ENCODE data around the gene FNDC1.

FNDC1 gene

DNA sequence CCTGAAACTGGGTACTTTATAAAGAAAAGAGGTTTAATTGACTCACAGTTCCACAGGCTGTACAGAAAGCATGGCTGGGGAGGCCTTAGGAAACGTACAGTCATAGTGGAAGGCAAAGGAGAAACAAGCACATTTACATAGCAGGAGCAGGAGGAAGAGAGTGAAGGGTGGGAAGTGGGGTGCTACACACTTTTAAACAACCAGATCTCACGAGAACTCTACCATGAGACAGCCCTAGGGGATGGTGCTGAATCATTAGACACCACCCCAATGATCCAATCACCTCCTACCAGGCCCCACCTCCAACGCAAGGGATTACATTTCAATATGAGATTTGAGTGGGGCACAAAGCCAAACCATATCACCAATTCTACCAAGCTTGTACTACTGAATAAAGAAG, 7.4 kb upstream of the FNDC1 start:
- DNase-seq: no peak

DNA sequence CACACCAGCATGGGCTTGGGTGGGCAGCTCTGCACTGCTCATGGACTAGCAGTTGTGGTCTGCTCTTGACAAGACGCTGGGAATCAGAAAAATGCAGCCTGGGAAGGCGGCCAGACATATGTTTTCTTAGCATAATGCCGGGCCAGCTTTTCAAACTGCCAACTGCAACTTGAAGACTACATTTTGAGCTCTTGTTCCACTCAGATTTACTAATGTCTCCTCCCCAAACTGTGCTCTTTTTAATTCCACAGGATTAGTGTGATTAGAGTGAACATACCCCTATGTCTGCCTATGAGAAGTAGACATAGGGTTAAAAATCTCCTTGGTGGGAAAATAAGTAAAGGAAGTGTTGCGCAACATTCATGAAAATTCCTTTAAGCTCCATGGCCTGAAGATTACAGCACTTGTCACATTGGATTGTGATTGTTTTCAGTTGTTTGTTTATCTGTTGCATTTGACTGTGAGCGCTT, 5.3 kb upstream of the FNDC1 start:
- DNase-seq: no peak

DNA sequence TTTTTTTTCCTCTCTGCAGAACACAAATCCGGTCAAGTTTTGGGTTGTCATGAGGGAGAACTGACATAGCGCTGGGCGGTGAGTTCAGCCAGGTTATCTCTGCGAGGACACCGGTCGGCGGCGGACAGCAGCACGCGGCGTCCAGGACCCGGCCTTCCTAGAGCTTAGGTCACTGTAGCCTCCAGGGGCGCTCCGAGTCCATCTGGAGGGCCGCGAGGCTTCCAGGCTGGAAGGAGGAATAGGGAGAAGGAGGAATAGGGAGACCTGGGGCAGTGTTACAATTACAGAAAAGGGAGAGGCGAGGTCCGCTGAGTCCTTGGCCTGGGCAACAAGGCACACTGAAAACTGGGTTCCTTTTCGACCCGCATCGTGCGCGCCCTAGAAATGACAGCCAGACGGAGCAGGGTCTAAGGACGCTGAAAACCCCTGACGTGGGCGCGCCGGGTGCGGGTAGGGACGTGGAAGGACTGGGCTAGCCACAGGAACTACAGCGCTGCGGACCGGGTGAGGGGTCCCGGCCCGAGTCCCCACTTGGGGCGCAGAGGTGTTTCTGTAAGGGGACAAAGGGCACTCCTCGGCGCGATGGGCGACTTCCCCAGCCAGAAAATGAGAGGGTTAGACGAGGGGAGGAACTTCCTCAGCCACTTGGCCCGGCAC, 536 bp upstream of the FNDC1 start:
- DNase-seq: no peak

DNA sequence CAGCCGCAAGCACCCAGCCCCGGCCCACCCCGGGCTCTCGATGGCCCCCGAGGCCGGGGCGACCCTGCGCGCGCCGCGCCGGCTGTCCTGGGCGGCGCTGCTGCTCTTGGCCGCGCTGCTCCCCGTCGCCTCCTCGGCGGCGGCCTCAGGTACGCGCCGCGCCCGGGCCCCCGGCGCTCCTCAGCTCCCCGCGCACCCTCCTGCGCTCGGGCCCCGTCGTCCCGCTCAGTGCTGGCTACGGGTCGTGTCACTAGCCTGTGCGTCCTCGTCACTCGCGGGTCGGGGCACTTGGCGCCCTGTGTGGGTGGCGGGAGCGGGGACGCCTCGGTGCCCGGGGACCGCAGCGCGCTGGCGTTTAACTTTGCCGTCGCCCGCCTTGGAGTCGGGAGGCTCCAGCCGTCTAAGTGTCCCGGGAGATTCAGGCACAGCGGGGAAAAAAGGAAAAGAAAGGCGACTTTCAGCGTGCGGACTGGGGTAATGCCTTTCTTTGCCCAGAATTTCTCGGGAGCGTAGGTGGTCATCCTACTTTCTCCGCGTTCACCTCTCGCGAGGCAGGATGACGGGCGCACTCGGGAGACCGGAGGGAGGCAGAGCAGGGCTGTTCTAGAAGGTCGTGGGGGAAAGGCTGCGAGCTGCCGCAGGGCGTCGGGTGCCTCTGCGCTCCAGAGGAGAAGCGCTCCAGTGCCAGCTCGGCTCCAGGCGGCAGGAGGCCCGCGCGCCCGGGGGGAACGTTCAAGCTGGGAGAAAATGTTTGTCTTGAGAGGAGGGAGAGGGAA, 545 bp downstream of the FNDC1 start:
- no peak for DNase-seq

DNA sequence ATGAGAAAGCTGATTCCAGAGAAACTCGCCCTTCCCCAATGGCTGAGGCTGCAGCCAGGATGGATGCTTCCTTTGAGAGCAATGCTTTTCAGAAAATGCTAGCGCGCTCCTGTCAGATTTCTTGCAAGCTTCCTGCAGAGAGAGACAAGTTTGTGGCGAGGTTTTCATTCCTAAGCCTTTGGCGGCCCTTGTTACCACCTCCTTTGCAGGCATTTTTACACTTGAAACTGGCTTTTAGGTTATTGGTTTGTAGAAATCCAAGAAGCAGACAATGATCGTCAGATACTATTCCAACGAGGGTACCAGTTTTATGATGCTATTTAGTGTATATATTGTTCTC, 1.1 kb downstream of the FNDC1 start:
- no peak for DNase-seq

DNA sequence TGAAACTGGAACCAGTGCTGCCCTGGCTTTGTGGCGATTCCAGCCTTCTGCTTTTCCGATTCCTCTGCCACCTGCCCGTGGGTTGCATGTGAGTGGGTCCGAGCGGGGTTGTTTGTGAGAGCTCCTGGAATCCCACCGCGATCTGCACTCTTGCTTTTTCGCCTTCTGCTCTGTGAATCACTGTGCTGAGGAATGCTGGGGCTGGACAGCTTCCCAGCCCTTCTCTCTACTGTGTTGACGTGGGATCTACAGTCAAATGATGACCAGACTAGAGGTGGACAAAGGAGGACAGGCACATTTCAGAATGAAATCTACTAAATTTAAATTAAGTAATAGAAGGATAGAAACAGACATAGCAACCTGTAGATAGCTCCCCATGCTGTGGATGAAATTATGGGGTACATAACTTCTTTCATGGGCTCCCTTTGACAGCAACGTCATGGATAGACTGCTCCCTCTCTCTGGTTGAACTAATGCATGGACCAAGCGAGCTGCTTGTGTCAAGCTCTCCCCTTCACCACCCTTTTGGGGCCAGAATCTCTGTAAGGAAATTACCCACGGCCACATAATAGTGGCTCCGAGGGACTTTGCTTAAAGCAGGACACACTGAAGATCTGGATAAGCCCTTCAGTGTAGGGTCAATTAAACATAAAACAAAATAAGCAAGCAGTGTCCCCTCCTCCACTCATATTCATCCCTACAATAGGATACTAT, 2.0 kb downstream of the FNDC1 start:
- DNase-seq: no peak

DNA sequence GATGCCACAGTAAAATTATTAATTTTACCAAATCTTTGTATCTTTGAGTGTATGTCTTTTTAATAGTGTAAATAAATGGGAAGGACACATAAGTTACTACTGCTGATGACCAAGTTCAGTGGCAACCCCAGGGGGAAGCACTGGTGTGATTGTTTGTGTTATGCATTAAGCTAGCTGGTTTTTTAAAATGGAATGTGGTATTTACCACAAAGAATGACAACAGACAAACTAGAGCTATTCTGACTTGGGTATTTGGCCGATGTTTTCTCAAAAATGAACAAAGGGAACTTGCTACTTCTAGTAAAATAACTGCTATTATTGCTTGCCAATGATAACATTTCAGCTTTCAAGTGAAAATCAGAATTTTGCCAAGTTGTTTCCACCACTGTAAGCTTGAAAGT, 2.9 kb downstream of the FNDC1 start:
- no peak for DNase-seq

DNA sequence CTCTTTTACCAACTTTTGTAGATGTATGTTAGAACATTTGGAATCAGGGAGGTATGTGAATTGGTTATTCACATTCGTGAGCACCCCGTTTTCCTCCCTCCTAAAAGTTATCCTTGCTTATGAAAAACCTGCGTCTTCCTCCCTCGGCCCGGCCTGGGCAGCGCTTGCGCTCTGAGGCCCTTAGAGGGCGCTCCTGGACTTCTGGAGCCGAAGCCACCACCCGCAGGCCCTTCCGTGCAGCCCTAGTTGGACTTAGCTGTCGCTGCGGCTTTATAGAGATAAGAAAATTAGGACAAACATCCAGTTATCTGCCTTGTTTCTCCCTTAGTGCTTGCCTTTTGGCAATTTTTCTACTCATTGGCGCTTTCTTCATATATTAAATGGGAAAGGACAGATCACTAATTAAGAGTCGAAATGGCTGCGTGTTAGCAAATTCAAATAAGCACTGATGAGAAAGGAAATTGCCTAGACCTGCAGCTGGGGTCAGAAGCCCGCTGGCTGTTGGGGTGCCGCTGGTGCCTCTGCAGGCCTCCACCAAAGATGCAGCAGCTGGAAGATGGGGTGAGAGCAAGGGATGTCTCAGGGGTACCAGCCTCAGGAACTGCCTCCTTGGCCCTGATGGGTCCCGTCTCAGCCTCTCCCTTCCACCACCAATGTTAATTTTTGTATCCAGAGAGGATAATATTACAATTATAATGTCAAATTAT, 5.2 kb downstream of the FNDC1 start:
- peak; percentile 26 to 63 (median 48) for DNase-seq

DNA sequence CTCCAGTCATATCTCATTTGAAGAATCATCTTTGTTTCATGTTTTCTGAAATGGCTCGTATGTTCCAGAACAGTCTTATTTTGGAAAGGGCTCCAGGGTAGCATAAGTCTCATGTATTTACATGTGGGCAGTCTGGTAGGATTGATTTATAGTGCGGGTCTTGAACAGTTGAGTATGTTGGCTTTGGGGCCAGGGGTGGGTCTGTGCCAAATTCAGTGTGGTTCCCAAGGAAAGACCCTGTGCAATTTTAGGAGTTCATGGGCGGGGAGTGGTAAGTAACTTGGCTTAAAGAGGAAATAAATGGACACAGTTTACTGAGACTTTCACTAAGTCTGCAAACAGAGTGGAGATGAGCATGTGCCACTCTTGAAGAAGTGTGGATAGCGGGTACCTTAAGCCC, 7.7 kb downstream of the FNDC1 start:
- no peak for DNase-seq

DNA sequence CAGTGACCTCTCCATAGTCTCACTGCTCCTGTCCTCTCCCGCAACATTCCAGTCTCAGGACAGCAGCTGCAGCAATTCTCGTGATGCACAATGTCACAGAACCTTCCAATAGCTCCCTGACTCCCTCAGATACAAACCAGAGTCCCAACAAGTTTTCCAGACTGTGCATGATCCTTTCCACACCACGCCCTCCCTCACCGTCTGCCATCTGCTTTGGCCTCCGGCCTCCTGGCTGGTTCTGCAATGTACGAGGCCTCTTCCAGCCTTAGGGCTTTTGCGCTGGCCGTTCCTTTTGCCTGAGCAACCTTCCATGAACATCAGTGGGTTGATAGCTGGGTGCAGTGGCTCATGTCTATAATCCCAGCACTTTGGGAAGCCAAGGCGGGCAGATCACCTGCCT, 9.6 kb downstream of the FNDC1 start:
- DNase-seq: no peak

DNA sequence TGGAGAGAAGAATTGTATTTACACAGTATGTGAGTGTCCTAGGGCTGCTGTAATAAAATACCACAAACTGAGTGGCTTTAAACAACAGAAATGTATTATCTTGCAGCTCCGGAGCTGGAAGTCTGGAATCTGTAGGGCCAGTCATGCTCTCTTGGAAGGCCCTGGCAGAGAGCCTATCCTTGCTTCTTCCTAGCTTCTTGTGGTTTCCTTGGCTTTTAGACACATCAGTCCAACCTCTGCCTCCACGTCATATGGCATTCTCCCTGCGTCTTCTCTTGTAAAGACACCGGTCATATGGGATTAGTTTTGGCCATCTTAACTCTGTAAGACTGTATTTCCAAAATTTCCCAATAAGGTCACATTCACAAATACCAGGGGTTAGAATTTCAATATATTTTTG, 10.8 kb downstream of the FNDC1 start:
- no peak for DNase-seq

DNA sequence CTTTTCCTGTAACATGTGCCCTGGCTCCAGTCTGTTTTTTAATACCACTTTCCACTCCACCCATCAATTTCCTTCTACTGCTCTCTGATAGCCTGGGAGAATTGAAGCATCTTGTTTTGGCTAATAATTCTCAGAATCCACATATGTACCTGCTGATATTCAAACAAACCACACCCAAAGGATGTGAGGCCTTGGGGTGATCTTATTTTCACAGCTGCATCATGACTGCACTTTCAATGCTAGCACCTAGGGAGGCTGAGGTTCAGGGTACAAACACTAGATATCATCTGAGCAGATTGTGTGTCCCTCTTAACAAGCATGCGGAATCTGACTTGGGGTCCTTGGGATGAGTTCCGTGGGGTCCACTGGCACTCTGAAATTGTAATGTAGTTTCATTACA, 12.7 kb downstream of the FNDC1 start:
- DNase-seq: peak in 1 of 5 donors; percentile 23

DNA sequence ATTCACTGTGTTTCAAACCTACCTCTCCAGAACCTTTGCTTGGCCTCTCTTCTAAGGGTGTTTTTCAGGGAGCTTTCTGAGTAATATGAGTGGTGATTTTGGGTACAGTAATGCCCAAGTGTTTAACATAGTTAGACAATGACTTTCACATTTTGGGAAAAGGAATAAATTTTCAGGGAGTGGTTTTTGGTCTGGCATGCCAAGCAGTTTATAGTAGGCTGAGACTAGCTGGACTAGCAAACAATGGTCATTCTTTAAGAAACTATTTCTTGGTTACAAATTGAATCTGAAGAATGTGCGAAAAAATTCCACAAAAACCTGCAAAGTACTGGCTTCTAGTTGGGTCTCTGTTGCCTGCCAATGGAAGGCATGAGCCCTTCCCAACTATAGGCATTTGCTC, 15.4 kb downstream of the FNDC1 start:
- DNase-seq: no peak

DNA sequence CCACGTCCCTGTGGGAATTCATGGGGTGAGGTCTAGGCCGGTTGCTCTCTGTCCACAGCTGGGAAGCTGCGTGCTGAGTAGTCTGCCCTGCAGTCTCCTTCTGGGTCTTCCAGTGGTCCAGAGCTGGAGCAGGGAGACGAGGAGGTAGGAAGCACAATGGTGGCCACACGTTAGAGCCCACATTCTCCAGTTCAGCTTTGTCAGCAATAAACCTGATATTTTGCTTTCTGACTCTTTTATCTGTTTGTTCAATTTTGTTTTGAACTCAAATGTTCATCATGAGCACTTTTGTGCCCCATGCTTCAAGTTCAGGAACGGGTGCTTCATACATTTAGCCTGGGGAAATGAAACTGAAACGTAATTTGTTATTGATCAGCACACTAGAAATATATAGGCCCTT, 21.3 kb downstream of the FNDC1 start:
- no peak for DNase-seq

DNA sequence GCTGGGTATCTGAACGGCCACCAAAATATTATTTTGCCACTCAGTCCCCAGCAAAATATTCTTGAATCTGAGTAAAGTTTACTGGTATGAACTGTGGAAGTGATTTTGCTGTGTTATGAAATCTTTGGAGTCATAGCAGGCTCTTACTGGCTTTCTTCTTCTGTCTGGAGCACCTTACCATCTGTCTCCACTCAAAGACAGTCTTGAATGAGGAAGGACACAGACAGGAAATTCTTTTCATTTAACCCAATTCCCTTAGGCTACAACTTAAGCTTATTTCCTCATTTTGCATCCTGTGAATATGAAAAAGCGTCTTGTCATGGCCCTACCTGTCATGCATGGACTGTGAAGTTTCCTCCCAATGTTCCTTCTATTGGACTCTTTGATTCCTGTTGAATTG, 24.7 kb downstream of the FNDC1 start:
- no peak for DNase-seq

DNA sequence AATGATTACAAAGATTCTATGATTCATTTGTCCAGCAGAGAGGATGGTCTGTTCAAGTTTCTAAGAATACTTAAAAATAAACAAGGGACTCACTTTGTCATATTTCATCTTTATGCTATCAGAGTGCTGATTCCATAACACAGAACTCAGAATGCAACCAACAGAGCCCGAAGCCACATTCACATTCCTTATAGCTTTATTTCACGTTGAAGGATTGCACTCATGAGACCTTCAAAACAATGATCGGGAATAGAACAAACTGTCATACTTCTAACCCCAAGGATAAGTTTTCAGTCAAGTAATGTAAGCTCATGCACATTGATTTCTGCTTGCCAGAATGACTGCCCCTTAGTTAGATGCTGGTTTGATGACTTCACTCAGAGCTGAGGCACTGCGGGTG, 25.2 kb downstream of the FNDC1 start:
- no peak for DNase-seq

DNA sequence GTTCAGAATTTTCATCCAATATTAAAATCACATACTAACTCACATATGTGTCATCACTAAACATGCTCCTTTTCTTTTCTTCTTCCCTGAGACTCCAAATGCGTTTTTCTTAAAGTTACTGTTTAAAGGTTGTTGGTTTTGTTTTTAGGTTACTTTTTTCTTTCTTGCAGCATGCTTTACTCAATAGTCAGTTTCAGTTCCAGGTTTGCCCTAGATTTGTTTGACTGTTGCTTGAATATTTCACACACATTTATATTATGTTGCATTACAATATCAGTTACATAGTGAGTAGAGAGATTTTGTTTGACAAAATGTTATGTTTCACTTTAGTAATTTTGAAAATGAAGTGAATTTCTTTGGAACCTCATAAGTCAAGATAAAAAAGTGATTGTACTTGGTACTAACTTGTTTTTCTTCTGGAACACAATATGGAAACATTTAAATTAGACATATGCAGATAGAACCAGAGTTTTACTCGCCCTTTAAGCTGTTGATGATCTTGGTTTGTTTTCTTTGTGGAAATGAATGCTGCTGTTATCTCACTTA, 27.3 kb downstream of the FNDC1 start:
- no peak for DNase-seq

DNA sequence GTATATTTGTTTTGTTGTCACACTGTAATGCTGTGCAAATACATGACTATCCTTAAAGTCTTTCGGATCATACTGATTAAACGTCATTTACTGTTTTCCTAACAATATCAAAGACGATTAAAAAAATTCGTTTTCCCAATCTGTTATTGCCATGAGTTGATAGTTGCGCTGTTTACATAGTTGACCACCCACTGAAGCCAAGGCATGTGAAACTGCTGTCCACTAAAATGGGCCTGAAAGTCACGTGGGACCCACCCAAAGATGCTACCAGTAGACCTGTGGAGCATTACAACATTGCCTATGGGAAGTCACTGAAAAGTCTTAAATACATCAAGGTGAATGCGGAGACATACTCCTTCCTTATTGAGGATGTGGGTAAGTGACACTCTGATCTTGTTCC, 28.1 kb downstream of the FNDC1 start:
- DNase-seq: no peak

DNA sequence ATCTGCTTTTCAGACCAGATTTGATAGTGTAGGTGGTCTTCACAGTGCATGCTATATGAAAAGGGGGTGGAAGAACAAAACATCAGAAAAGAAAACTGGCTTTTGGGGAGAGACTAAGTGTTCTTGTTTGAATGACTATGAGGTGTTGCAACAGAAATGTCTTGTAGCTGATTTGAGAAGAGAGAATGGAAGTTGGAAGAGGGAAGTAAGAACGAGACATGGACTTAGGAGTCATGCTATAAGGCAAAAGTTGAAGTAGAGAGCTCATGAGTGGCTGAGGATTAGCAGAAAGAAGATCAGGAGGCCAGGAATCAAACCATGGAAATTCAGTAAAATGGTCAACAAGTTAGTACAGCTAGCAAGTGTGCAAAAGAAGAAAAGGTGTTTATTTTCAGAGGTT, 32.1 kb downstream of the FNDC1 start:
- DNase-seq: no peak

DNA sequence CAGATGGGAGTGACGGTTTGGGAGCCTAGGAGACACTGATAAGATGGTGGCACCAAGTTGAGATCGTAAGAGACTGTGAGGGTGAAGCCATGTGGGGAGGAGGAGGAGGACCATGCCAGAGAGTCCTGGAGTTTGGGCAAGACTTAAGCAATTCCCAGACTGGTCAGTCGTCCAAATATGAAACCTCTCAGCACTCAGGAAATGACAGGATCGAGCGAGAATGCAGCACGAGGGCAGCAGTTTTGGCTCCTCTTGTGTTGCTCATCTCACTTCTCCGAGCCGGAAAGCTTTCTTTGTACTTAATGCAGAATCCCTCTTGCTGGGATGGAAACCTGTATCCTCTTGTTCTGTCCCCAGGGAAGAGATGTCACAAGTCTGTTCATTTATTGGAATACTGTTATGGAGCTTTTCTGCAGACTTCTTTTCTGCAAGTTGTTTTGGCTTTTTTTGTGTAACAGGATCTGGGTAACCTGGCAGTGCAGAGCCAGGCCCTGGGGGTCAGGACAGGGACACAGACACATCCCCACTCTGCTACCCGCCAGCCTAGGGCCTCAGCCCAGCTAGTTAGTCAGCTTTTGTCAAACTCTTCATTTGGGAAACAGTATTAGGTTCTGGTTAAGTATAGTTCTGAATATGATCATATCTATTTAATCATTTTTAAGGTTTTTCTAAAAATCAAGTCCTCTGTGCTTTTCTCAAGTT, 34.3 kb downstream of the FNDC1 start:
- no peak for DNase-seq

DNA sequence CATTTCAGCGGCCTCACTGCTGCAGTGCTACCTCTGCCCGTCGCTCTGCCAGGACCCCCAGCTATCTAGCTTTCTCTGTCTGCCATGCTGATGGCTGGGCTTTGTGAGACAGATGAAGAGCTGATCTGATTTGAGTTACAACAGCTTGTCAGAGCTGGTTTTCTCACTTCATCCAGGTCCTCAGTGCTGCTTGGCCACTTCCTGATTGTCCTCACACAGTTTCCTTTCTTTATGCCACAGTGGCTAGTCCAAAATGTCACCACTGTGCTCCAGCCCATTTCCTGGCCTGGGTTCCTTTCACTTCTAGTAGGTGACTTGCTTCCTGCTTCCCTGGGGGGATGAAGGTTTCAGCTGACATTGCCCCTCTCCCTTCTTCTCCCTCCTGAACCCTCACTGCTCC, 35.4 kb downstream of the FNDC1 start:
- no peak for DNase-seq

DNA sequence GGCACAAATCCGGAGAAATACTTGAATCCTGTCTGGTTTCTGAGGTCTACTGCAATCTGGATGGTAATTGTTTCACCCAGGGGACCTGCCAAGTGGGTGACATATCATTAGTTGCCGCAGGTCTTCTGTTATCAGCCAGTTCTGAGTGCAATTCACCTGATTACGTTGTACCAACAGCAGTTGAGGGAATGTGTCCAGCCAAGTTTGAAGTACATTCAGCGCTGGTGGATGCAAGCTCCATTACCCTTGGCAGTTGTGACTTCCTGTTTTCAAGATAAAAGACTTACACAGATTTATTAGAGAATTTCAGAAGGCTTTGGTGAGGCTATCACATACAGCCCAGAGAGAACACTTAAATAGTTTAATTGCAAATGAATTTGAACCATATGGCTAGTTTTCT, 42.8 kb downstream of the FNDC1 start:
- no peak for DNase-seq
